ENCODE results near the gene CNTNAP3. TPM values are rescaled to one million over a fixed set of nuclear protein-coding genes. Genes with fewer than 3 reads are reported as not detected.
"Not testable (repeated sequence)": the region's sequence is repeated elsewhere in the genome, so short reads cannot be mapped to it uniquely, and the experiment has no call there.

CNTNAP3 gene
- 0.69 and 0.71 TPM in 2 replicates for total RNA-seq (2014; rRNA removed)
- 0.06 TPM for polyA plus RNA-seq (2012)

- not testable (repeated sequence) for DNase-seq (ENCODE audit: low read depth)
Observed at GRCh38 chr9:39287980-39288379, at the start of gene CNTNAP3. Gene CNTNAP3 (minus strand): TSS chr9:39288167. CDS start chr9:39288064, 103 bp downstream.

- DNase-seq (ENCODE audit: low read depth) = not testable (repeated sequence)
Observed at GRCh38 chr9:39279995-39280394, 8.0 kb downstream of the CNTNAP3 start.

- DNase-seq (ENCODE audit: low read depth) = not testable (repeated sequence)
Observed at GRCh38 chr9:39242513-39242912, 45.5 kb downstream of the CNTNAP3 start.

- DNase-seq (ENCODE audit: low read depth) = not testable (repeated sequence)
Observed at GRCh38 chr9:39232130-39232991, 55.6 kb downstream of the CNTNAP3 start.

GRCh38 chr9:39215976-39216375, 72.0 kb downstream of the CNTNAP3 start:
- not testable (repeated sequence) for DNase-seq (ENCODE audit: low read depth)

GRCh38 chr9:39209773-39210172, 78.2 kb downstream of the CNTNAP3 start:
- not testable (repeated sequence) for DNase-seq (ENCODE audit: low read depth)

GRCh38 chr9:39206643-39207042, 81.3 kb downstream of the CNTNAP3 start:
- not testable (repeated sequence) for DNase-seq (ENCODE audit: low read depth)

GRCh38 chr9:39205842-39206241, 82.1 kb downstream of the CNTNAP3 start:
- not testable (repeated sequence) for DNase-seq (ENCODE audit: low read depth)

- not testable (repeated sequence) for DNase-seq (ENCODE audit: low read depth)
Observed at GRCh38 chr9:39200412-39200811, 87.6 kb downstream of the CNTNAP3 start.

- not testable (repeated sequence) for DNase-seq (ENCODE audit: low read depth)
Observed at GRCh38 chr9:39198000-39198709, 89.8 kb downstream of the CNTNAP3 start.

- DNase-seq (ENCODE audit: low read depth) = not testable (repeated sequence)
Observed at GRCh38 chr9:39171370-39171769, 116.6 kb downstream of the CNTNAP3 start.

- DNase-seq (ENCODE audit: low read depth) = not testable (repeated sequence)
Observed at GRCh38 chr9:39157714-39158113, 130.3 kb downstream of the CNTNAP3 start.

- not testable (repeated sequence) for DNase-seq (ENCODE audit: low read depth)
Observed at GRCh38 chr9:39132826-39133552, 155.0 kb downstream of the CNTNAP3 start.

- DNase-seq (ENCODE audit: low read depth) = not testable (repeated sequence)
Observed at GRCh38 chr9:39121401-39121800, 166.6 kb downstream of the CNTNAP3 start.

GRCh38 chr9:39111746-39112145, 176.2 kb downstream of the CNTNAP3 start:
- not testable (repeated sequence) for DNase-seq (ENCODE audit: low read depth)

GRCh38 chr9:39108145-39108544, 179.8 kb downstream of the CNTNAP3 start:
- DNase-seq (ENCODE audit: low read depth) = no peak

- DNase-seq (ENCODE audit: low read depth) = not testable (repeated sequence)
Observed at GRCh38 chr9:39097208-39097607, 190.8 kb downstream of the CNTNAP3 start.

- not testable (repeated sequence) for DNase-seq (ENCODE audit: low read depth)
Observed at GRCh38 chr9:39085311-39085710, 202.7 kb downstream of the CNTNAP3 start.

GRCh38 chr9:39082574-39082973, 205.4 kb downstream of the CNTNAP3 start:
- DNase-seq (ENCODE audit: low read depth) = not testable (repeated sequence)

- DNase-seq (ENCODE audit: low read depth) = not testable (repeated sequence)
Observed at GRCh38 chr9:39080081-39080480, 207.9 kb downstream of the CNTNAP3 start.

GRCh38 chr9:39078621-39079256, 209.2 kb downstream of the CNTNAP3 start:
- DNase-seq (ENCODE audit: low read depth) = not testable (repeated sequence)

Data from LHCN-M2 (cell line).